ENCODE data around the gene ANKRD53.

DNA sequence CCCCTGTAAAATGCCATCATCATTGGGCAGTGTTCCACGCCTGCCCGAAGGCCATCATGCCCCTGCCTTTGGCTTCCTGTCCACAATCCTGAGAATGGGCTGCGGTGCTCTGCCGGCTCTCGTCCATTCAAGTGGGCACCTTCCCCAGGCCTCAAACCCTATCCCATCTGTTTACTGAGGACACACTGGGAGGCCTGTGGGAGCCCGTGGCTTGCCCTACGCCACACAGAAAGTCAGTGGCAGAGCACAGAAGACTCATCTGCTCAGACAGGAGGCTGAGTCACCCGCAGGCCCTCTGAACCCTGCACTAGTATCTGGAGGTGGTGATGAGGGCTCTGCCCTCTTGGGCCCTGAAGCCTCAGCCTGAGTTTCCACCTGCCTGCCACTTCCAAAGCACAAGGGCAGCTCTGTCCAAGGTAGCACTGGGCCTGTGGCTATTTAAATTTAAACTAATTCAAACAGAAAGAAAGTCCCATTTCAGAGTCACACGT, 19.1 kb upstream of the ANKRD53 start:
- TF ChIP-seq POLR2A (IDR thresholded peaks at IDR 0.05) (no peak), CTCF (IDR thresholded peaks at IDR 0.05) (no peak)

All from upper lobe of left lung (tissue), 4 donors.